Measurements from ENCODE around the gene FHL1. TPM values are rescaled to one million over a fixed set of nuclear protein-coding genes. Genes with fewer than 3 reads are reported as not detected.

FHL1 gene
- total RNA-seq, 1 experiment from 2014 or later, result 20.0 TPM

DNA sequence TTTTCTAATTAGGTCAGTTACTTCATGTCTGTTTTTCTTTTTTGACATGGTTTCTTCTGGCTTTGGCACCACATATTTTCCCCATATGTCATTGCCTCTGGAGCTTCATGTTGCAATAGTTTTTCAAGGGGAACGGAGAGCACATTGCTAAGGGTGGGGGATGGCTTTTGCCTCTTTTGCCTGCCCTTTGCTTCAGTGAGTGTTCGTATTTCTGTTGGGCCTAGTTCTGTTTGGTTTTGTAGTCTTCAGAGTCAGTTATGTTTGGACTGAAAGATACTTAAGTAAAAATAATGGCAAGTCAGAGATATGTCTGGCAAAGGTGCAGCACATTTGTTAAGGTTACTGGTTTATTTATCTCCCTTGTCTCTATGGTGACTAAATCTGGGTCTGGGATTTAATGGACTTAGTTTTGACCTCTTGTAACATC is 29.1 kb downstream of the FHL1 start:
- Histone ChIP-seq H4K20me1 (ENCODE audit: insufficient read depth) (no peaks in the 10 kb centered on the region), H3K9me3 (ENCODE audit: control insufficient read depth in 1 of 2, insufficient read depth in 1 of 2, low read depth in 1 of 2, low read length in 2 of 2) (no peaks in the 10 kb centered on the region), H3K9ac (ENCODE audit: low read length) (no peak overlapping the region), H3K36me3 (ENCODE audit: control insufficient read depth in 1 of 2, insufficient read depth in 2 of 2, low read length in 2 of 2) (no peaks in the 10 kb centered on the region), H3K79me2 (ENCODE audit: insufficient read depth, low read length) (no peaks in the 10 kb centered on the region), H2AFZ (ENCODE audit: low read depth, low read length, poor library complexity, severe bottlenecking) (no peak overlapping the region), H3K9me2 (ENCODE audit: insufficient read depth) (no peaks in the 10 kb centered on the region), H3K27ac (ENCODE audit: low read depth, low read length) (no peak overlapping the region), H3K4me1 (ENCODE audit: control insufficient read depth in 1 of 2, insufficient read depth in 2 of 2, low read length in 2 of 2) (no peaks in the 10 kb centered on the region), H3K27me3 (ENCODE audit: insufficient read depth, low read length) (no peaks in the 10 kb centered on the region), H3K4me3 (replicated peaks in 1 of 2; ENCODE audit: low read depth in 1 of 2, low read length in 2 of 2) (no peak overlapping the region), H3K4me2 (ENCODE audit: low read length) (no peak overlapping the region)
- TF ChIP-seq FOSL1 (IDR thresholded peaks at IDR 0.05; ENCODE audit: low read depth) (no peak), REST (IDR thresholded peaks at IDR 0.05; ENCODE audit: low read depth) (no peak), EZH2 (IDR thresholded peaks at IDR 0.05) (no peak), TCF7L2 (IDR thresholded peaks at IDR 0.05; ENCODE audit: borderline replicate concordance, extremely low read depth, insufficient read depth, insufficient read length) (no peak), CEBPB (IDR thresholded peaks at IDR 0.05; ENCODE audit: low read depth) (no peak), POLR2A (IDR thresholded peaks at IDR 0.05; ENCODE audit: borderline replicate concordance, extremely low read depth, insufficient read depth, insufficient read length) (no peak), JUND (IDR thresholded peaks at IDR 0.05) (no peak), MAX (IDR thresholded peaks at IDR 0.05) (no peak), ZFX (IDR thresholded peaks at IDR 0.05) (no peak), SIN3A (IDR thresholded peaks at IDR 0.05; ENCODE audit: low read depth) (no peak)
- TF ChIP-seq, protein P1, sequence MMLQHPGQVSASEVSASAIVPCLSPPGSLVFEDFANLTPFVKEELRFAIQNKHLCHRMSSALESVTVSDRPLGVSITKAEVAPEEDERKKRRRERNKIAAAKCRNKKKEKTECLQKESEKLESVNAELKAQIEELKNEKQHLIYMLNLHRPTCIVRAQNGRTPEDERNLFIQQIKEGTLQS (IDR thresholded peaks at IDR 0.05), result no peak
- TF ChIP-seq, protein P2, sequence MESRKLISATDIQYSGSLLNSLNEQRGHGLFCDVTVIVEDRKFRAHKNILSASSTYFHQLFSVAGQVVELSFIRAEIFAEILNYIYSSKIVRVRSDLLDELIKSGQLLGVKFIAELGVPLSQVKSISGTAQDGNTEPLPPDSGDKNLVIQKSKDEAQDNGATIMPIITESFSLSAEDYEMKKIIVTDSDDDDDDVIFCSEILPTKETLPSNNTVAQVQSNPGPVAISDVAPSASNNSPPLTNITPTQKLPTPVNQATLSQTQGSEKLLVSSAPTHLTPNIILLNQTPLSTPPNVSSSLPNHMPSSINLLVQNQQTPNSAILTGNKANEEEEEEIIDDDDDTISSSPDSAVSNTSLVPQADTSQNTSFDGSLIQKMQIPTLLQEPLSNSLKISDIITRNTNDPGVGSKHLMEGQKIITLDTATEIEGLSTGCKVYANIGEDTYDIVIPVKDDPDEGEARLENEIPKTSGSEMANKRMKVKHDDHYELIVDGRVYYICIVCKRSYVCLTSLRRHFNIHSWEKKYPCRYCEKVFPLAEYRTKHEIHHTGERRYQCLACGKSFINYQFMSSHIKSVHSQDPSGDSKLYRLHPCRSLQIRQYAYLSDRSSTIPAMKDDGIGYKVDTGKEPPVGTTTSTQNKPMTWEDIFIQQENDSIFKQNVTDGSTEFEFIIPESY (IDR thresholded peaks at IDR 0.05; ENCODE audit: extremely low read depth, insufficient replicate concordance, low read length), result no peak
- ATAC-seq, result no peak
- DNase-seq (ENCODE audit: low read depth, low spot score), result no peak
- no TSS peak for BruUV-seq (replicated peaks)
- CTCF ChIA-PET, result no interaction called here
- POLR2A ChIA-PET, result no interaction called here
- intact Hi-C loops (cut with micrococcal nuclease), result no loop called here
- RAD21 ChIA-PET (ENCODE audit: low non-redundant PET in 1 of 2, low total read pairs in 2 of 2, uncharacterized antibody in 2 of 2, unreplicated experiment in 2 of 2), result no interaction called here
